ENCODE data around the gene ZNF561.
A peak's percentile ranks its signal among the peaks of the same experiment; 100 is the strongest.

ZNF561 gene

DNA sequence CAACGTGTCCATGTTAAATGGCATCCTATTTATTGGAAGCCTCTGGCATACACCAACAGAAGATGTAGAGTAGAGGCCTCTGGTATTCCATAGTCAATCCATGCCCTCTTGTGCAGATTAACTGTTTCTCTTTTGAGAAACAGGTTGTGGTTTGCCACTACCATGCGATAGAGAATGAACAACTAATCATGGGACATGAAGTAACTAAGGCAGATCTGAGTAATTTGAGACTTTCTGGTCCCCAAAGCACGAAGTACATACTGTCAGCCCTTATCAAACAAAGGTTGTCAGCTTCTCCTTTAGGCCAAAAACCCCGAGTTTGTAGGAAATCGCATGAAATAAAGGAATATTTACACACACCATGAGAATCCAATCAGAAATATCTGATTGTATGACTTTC is 40.3 kb downstream of the ZNF561 start:
- H3K27ac ChIP-seq = no peak overlapping the region
- TF ChIP-seq, protein P1, sequence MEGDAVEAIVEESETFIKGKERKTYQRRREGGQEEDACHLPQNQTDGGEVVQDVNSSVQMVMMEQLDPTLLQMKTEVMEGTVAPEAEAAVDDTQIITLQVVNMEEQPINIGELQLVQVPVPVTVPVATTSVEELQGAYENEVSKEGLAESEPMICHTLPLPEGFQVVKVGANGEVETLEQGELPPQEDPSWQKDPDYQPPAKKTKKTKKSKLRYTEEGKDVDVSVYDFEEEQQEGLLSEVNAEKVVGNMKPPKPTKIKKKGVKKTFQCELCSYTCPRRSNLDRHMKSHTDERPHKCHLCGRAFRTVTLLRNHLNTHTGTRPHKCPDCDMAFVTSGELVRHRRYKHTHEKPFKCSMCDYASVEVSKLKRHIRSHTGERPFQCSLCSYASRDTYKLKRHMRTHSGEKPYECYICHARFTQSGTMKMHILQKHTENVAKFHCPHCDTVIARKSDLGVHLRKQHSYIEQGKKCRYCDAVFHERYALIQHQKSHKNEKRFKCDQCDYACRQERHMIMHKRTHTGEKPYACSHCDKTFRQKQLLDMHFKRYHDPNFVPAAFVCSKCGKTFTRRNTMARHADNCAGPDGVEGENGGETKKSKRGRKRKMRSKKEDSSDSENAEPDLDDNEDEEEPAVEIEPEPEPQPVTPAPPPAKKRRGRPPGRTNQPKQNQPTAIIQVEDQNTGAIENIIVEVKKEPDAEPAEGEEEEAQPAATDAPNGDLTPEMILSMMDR (conservative IDR thresholded peaks at IDR 0.05) = no peak
- no peak for TF ChIP-seq ZFX (IDR thresholded peaks at IDR 0.05)

DNA sequence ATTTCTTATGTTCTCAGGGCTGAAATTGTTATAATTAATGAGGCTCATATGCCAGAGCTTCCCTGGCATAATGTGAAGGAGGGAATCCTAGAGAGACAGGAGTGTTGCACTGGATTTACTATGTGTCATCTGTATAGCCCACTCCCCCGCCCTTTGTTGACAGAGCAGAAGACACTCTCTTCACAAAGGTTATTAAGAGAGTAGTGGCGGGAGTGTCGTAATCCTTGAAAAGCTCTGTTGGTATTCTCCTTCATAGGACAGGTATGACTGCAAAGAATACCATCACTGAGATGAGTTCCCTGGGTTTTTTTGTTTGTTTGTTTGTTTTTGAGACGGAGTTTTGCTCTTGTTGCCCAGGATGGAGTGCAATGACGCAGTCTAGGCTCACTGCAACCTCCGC is 50.8 kb downstream of the ZNF561 start:
- TF ChIP-seq, protein P1 (conservative IDR thresholded peaks at IDR 0.05) = no peak
- TF ChIP-seq ZFX (IDR thresholded peaks at IDR 0.05) = no peak
- no peak overlapping the region for H3K27ac ChIP-seq

DNA sequence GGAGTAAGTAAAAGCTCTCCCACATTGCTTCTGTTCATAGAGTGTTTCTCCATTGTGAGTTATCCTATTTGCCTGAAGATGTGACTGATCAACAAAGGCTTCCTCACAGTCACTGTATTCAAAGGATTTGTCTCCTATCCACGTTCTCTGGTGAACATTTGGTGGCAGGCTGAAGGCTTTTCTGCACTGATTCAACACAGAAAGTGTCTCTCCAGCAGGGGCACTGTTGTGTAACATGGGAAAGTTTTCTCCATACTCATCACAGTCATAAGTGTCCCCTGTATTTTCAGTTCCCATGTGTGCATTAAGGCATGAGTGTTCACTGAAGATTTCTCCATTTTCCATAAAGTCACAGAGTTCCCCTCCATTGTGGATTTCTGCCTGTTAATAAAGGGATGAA is 54.3 kb downstream of the ZNF561 start:
- no peak overlapping the region for H3K27ac ChIP-seq
- TF ChIP-seq, protein P1 (conservative IDR thresholded peaks at IDR 0.05) = peak; percentile 15; the same call in 1 of the 2 replicates
- TF ChIP-seq ZFX (IDR thresholded peaks at IDR 0.05) = no peak

DNA sequence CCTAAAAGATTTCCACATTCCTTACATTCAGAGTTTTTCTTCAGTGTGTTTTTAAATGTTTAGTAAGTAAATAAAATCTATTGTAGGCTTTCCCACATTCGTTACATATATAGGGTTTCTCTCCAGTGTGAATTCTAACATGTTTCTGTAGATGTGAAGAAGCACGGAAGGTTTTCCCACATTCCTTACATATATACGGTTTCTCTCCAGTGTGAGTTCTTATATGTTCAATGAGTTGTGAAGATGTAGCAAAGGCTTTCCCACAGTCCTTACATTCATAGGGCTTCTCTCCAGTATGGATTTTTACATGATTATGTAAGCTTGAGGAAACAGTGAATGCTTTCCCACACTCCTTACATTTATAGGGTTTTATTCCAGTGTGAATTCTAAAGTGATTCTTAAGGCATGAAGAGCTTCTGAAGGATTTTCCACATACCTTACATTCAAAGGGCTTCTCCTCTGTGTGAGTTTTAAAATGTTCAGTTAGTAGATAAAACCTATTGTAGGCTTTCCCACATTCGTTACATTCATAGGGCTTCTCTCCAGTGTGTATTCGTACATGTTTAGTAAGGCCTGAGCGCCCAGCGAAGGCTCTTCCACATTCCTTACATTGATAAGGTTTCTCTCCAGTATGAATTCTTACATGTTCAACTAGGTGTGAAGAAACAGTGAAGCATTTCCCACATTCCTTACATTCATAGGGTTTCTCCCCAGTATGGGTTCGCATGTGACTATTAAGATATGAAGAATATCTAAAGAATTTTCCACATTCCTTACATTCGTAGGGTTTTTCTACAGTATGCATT is 54.9 kb downstream of the ZNF561 start:
- no peak for TF ChIP-seq ZFX (IDR thresholded peaks at IDR 0.05)
- TF ChIP-seq, protein P1 (conservative IDR thresholded peaks at IDR 0.05) = no peak
- H3K27ac ChIP-seq = no peak overlapping the region
